Stomach (tissue), 9 donors: Measurements from ENCODE around the gene AGAP3. TPM values are rescaled to one million over a fixed set of nuclear protein-coding genes. Genes with fewer than 3 reads are reported as not detected.

Source experiments
- DNase-seq, 2 donors: peaks; one replicate each; pipeline versions ENCODE4 v3.0.0 to v3.0.0-alpha.2; 2013 to 2019
- H3K27ac ChIP-seq, 5 donors: fragments of 200-600 bp in 4 of 5; sonication (generic) in 4 of 5; one replicate each; pipeline ENCODE4 v1.5.1; 2013 to 2019; ENCODE audit warnings: mild to moderate bottlenecking in 1 of 5, moderate library complexity in 1 of 5
- H3K27me3 ChIP-seq, 3 donors: fragments of 200-600 bp; sonication (generic); one replicate each; pipeline ENCODE4 v1.5.1; 2017 to 2019; ENCODE audit warnings: mixed run types in 1 of 3
- H3K36me3 ChIP-seq, 4 donors: fragments of 200-600 bp; sonication (generic); 1 replicate in 3 of 4; 2 replicates in 1 of 4; pipeline ENCODE4 v1.5.1; 2016 to 2019
- H3K4me1 ChIP-seq, 4 donors: fragments of 200-600 bp; sonication (generic); one replicate each; pipeline ENCODE4 v1.5.1; 2016 to 2019
- H3K4me3 ChIP-seq, 4 donors: fragments of 200-600 bp; sonication (generic) in 3 of 4; one replicate each; pipeline ENCODE4 v1.5.1; 2016 to 2019; ENCODE audit warnings: mild to moderate bottlenecking in 1 of 4
- H3K9me3 ChIP-seq, 4 donors: fragments of 200-600 bp; sonication (generic); one replicate each; pipeline ENCODE4 v1.5.1; 2016 to 2019
- CTCF ChIP-seq, 7 experiments: fragments of 450-650 bp in 4 of 7; fragments of 200-600 bp in 3 of 7; sonication (generic) in 3 of 7; IDR thresholded peaks; one replicate each; pipeline ENCODE4 v1.5.1; 2016 to 2019; ENCODE audit warnings: antibody characterized with exemption in 7 of 7, control low read depth in 2 of 7, mild to moderate bottlenecking in 1 of 7
- EP300 ChIP-seq: sonication (generic); formaldehyde crosslinking; IDR thresholded peaks from one replicate; pipeline ENCODE4 v1.6.1; 2017; ENCODE audit warnings: antibody characterized with exemption
- POLR2A ChIP-seq, 4 donors: fragments of 450-650 bp; IDR thresholded peaks; one replicate each; pipeline ENCODE4 v1.6.1; 2016; ENCODE audit warnings: antibody characterized with exemption in 4 of 4, control low read depth in 2 of 4, mild to moderate bottlenecking in 1 of 4, moderate library complexity in 1 of 4
- POLR2AphosphoS5 ChIP-seq, 3 donors: sonication (generic); formaldehyde crosslinking; IDR thresholded peaks; one replicate each; pipeline ENCODE4 v1.6.1; 2016; ENCODE audit warnings: antibody characterized with exemption in 3 of 3
- WGBS, 5 donors: extraction: QIAGEN DNeasy Blood & Tissue Kit in 3 of 5; methylation state at CpG; one replicate each; pipeline versions ENCODE4 v1.1.5 to v1.1.7; 2013 to 2018; 5-methylcytosine and 5-hydroxymethylcytosine counted together
- intact Hi-C: fragments of 100-400 bp; cut with DNase I; formaldehyde crosslinking; loops from one replicate; pipeline ENCODE4 v1.15.1; 2023; ENCODE audit warnings: low total_unique reads
- polyA plus RNA-seq, 3 donors: library from polyadenylated mRNA; stranded (reverse); fragments of 200-250 nt; gene quantifications; one replicate each; pipeline ENCODE4 v1.2.3, GENCODE V29; 2013
- total RNA-seq, 5 donors: library from RNA; depleted of rRNA; stranded (reverse); fragments of >200 nt; gene quantifications; one replicate each; pipeline versions ENCODE4 v1.1.0 to v1.2.3, GENCODE V29; 2014 to 2016
- donor health status: healthy with polysubstance abuse.
- donor health status: Bipolar disorder and iron deficiency.
- donor health status: healthy.

Gene AGAP3
- total and polyA plus RNA-seq, 8 donors, result 32.5 to 342 (median 53.3) TPM

- peaks cover 80 to 96% (median 94%) of the 10 kb centered on the region in 4 donors for H3K36me3 ChIP-seq
- H3K4me3 ChIP-seq, result no peak overlapping the region
- 78 to 86% (median 85%) methylated on average over 12 of the region's 12 CpGs for WGBS, 5 donors
- TF ChIP-seq CTCF (IDR thresholded peaks at IDR 0.05) (no peak), EP300 (no peak), POLR2AphosphoS5 (IDR thresholded peaks at IDR 0.05) (no peak), POLR2A (IDR thresholded peaks at IDR 0.05) (no peak)
- DNase-seq, result no peak
- H3K9me3 ChIP-seq, result no peaks in the 10 kb centered on the region
- intact Hi-C loops, result loop anchor here (10.0 kb wide), 1 partner anchor 47 kb away; no protein-coding TSS in a partner anchor
- H3K27me3 ChIP-seq, result no peaks in the 10 kb centered on the region
- peaks cover 6 to 22% (median 10%) of the 10 kb centered on the region in 4 donors for H3K4me1 ChIP-seq
- H3K27ac ChIP-seq, result no peak overlapping the region
Observed at GRCh38 chr7:151068069-151068773, 18.1 kb upstream of the AGAP3 start.

- intact Hi-C loops, result loop anchor here (10.0 kb wide), 1 partner anchor 45 kb away; no protein-coding TSS in a partner anchor
- Histone ChIP-seq H3K4me1 (peaks cover 0 to 4% (median 2%) of the 10 kb centered on the region in 4 donors), H3K27me3 (no peaks in the 10 kb centered on the region), H3K9me3 (no peaks in the 10 kb centered on the region), H3K27ac (no peak overlapping the region), H3K4me3 (no peak overlapping the region), H3K36me3 (peaks cover 89 to 100% (median 100%) of the 10 kb centered on the region in 4 donors)
- TF ChIP-seq EP300, result no peak
- 64 to 88% (median 81%) methylated on average over 4 to 17 of the region's 17 CpGs for WGBS, 5 donors
- no peak for DNase-seq
Observed at GRCh38 chr7:151069841-151070573, 16.3 kb upstream of the AGAP3 start.

- H3K4me1 ChIP-seq, result peaks cover 0 to 1% (median 0%) of the 10 kb centered on the region in 4 donors
- 89 to 99% (median 93%) methylated on average over 8 to 15 of the region's 15 CpGs for WGBS, 5 donors
- H3K27ac ChIP-seq, result no peak overlapping the region
- no peak overlapping the region for H3K4me3 ChIP-seq
- no peaks in the 10 kb centered on the region for H3K27me3 ChIP-seq
- DNase-seq, result no peak
- intact Hi-C loops, result no loop called here
- no peaks in the 10 kb centered on the region for H3K9me3 ChIP-seq
- peaks cover 89 to 100% (median 100%) of the 10 kb centered on the region in 4 donors for H3K36me3 ChIP-seq
- no peak for TF ChIP-seq CTCF (IDR thresholded peaks at IDR 0.05)
- no peak for TF ChIP-seq POLR2AphosphoS5 (IDR thresholded peaks at IDR 0.05)
- no peak for TF ChIP-seq EP300
- no peak for TF ChIP-seq POLR2A (IDR thresholded peaks at IDR 0.05)
Observed at GRCh38 chr7:151070574-151070960, 15.7 kb upstream of the AGAP3 start.

GRCh38 chr7:151071032-151071866, 15.0 kb upstream of the AGAP3 start:
- TF ChIP-seq CTCF (IDR thresholded peaks at IDR 0.05) (no peak), POLR2A (IDR thresholded peaks at IDR 0.05) (no peak), EP300 (no peak), POLR2AphosphoS5 (IDR thresholded peaks at IDR 0.05) (no peak)
- 88 to 91% (median 89%) methylated on average over 17 to 39 of the region's 39 CpGs for WGBS, 5 donors
- no peaks in the 10 kb centered on the region for H3K9me3 ChIP-seq
- peaks cover 90 to 100% (median 100%) of the 10 kb centered on the region in 4 donors for H3K36me3 ChIP-seq
- intact Hi-C loops, result no loop called here
- H3K27me3 ChIP-seq, result no peaks in the 10 kb centered on the region
- DNase-seq, result no peak
- H3K4me3 ChIP-seq, result no peak overlapping the region
- H3K27ac ChIP-seq, result no peak overlapping the region
- H3K4me1 ChIP-seq, result peaks cover 0 to 2% (median under 1%) of the 10 kb centered on the region in 4 donors
